ENCODE data around the gene SLC16A12.
"Not testable (repeated sequence)": the region's sequence is repeated elsewhere in the genome, so short reads cannot be mapped to it uniquely, and the experiment has no call there.

SLC16A12 gene

DNA sequence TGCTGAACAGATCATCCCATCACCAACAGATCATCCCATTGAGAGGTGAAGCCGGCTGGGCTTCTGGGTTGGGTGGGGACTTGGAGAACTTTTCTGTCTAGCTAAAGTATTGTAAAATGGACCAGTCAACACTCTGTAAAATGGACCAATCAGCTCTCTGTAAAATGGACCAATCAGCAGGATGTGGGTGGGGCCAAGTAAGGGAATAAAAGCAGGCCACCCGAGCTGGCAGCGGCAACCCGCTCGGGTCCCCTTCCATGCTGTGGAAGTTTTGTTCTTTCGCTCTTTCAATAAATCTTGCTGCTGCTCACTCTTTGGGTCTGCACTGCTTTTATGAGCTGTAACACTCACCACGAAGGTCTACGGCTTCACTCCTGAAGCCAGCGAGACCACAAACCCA, 129.2 kb downstream of the SLC16A12 start:
- not testable (repeated sequence) for H3K36me3 ChIP-seq; H3K4me3 ChIP-seq (ENCODE audit: low read depth in 1 of 2, low read length in 1 of 2); H3K4me1 ChIP-seq (ENCODE audit: control insufficient read depth in 1 of 2, insufficient read depth in 1 of 2, low read depth in 1 of 2, low read length in 1 of 2); H3K27me3 ChIP-seq; H3K9me3 ChIP-seq; H3K27ac ChIP-seq

DNA sequence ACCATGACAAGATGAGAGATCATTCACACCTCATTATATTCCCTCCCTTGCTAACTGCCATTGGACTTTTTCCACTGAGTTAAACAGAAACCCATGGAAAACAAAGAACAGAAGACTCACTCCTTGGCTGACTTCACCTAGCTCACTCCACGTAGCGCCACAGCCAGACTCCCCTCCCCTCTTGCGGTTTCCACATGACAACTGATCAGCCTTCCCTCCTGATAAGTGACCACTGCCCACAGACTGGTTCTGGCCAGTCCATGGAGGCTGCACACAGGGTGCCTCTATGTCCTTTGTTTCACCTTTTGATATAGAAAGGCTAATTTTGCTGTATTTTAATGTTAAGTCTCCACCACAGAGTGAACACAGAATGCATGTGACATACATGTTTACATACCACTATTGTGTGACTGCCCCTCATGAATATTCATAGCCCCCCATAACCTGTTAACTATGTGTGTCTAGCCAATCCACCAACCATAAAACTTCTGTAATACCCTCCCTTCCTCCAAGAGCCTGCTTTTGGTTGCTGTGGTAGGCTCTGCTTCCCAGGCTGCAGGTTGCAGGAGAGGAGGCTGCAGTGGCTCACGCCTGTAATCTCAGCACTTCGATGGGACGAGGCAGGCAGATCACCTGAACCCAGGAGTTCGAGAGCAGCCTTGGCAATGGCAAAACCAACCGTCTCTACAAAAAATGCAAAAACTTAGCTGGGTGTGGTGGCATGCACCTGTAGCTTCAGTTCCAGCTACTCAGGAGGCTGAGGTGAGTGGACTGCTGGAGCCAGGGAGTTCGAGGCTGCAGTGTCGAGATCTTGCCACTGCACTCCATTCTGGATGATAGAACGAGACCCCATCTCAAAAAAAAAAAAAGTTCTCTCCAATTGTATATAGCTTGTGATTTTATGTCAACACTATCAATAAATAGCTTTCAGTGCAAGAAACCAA, 131.0 kb downstream of the SLC16A12 start:
- H3K4me3 ChIP-seq (ENCODE audit: low read depth in 1 of 2, low read length in 1 of 2) = no peak overlapping the region
- TF ChIP-seq, protein P1, sequence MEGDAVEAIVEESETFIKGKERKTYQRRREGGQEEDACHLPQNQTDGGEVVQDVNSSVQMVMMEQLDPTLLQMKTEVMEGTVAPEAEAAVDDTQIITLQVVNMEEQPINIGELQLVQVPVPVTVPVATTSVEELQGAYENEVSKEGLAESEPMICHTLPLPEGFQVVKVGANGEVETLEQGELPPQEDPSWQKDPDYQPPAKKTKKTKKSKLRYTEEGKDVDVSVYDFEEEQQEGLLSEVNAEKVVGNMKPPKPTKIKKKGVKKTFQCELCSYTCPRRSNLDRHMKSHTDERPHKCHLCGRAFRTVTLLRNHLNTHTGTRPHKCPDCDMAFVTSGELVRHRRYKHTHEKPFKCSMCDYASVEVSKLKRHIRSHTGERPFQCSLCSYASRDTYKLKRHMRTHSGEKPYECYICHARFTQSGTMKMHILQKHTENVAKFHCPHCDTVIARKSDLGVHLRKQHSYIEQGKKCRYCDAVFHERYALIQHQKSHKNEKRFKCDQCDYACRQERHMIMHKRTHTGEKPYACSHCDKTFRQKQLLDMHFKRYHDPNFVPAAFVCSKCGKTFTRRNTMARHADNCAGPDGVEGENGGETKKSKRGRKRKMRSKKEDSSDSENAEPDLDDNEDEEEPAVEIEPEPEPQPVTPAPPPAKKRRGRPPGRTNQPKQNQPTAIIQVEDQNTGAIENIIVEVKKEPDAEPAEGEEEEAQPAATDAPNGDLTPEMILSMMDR (IDR thresholded peaks at IDR 0.05) = no peak
- H3K36me3 ChIP-seq = peaks cover 6% of the 10 kb centered on the region
- no peaks in the 10 kb centered on the region for H3K27me3 ChIP-seq
- H3K9me3 ChIP-seq = no peaks in the 10 kb centered on the region
- H3K27ac ChIP-seq = no peak overlapping the region
- H3K4me1 ChIP-seq (ENCODE audit: control insufficient read depth in 1 of 2, insufficient read depth in 1 of 2, low read depth in 1 of 2, low read length in 1 of 2) = no peaks in the 10 kb centered on the region

DNA sequence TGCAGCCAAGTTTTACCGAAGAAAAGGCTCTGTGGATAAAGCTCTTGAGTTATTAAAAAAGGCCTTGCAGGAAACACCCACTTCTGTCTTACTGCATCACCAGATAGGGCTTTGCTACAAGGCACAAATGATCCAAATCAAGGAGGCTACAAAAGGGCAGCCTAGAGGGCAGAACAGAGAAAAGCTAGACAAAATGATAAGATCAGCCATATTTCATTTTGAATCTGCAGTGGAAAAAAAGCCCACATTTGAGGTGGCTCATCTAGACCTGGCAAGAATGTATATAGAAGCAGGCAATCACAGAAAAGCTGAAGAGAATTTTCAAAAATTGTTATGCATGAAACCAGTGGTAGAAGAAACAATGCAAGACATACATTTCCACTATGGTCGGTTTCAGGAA, 132.4 kb downstream of the SLC16A12 start:
- peaks cover 6% of the 10 kb centered on the region for H3K36me3 ChIP-seq
- H3K27ac ChIP-seq = no peak overlapping the region
- no peaks in the 10 kb centered on the region for H3K9me3 ChIP-seq
- no peaks in the 10 kb centered on the region for H3K27me3 ChIP-seq
- TF ChIP-seq, protein P1 (IDR thresholded peaks at IDR 0.05) = no peak
- H3K4me1 ChIP-seq (ENCODE audit: control insufficient read depth in 1 of 2, insufficient read depth in 1 of 2, low read depth in 1 of 2, low read length in 1 of 2) = no peaks in the 10 kb centered on the region
- H3K4me3 ChIP-seq (ENCODE audit: low read depth in 1 of 2, low read length in 1 of 2) = no peak overlapping the region

DNA sequence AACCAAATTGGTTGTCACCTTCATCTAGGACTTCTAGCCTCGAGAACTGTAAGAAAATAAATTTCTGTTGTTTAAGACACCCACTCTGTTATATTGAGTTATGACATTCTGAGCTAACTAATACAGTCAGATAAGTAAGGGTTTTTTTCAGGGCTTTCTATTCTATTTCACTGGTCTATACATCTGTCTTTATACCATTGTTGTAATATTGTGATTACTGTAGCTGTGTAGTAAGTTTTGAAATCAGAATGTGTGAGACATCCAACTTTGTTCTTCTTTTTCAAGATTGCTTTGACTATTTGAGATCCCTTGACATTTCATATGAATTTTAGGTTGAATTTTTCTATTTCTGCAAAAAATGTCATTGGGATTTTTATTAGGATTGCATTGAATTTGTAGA, 135.4 kb downstream of the SLC16A12 start:
- H3K4me1 ChIP-seq (ENCODE audit: control insufficient read depth in 1 of 2, insufficient read depth in 1 of 2, low read depth in 1 of 2, low read length in 1 of 2) = no peaks in the 10 kb centered on the region
- no peak overlapping the region for H3K4me3 ChIP-seq (ENCODE audit: low read depth in 1 of 2, low read length in 1 of 2)
- H3K27me3 ChIP-seq = no peaks in the 10 kb centered on the region
- TF ChIP-seq, protein P1 (IDR thresholded peaks at IDR 0.05) = no peak
- no peak overlapping the region for H3K27ac ChIP-seq
- peaks cover 6% of the 10 kb centered on the region for H3K36me3 ChIP-seq
- H3K9me3 ChIP-seq = no peaks in the 10 kb centered on the region

DNA sequence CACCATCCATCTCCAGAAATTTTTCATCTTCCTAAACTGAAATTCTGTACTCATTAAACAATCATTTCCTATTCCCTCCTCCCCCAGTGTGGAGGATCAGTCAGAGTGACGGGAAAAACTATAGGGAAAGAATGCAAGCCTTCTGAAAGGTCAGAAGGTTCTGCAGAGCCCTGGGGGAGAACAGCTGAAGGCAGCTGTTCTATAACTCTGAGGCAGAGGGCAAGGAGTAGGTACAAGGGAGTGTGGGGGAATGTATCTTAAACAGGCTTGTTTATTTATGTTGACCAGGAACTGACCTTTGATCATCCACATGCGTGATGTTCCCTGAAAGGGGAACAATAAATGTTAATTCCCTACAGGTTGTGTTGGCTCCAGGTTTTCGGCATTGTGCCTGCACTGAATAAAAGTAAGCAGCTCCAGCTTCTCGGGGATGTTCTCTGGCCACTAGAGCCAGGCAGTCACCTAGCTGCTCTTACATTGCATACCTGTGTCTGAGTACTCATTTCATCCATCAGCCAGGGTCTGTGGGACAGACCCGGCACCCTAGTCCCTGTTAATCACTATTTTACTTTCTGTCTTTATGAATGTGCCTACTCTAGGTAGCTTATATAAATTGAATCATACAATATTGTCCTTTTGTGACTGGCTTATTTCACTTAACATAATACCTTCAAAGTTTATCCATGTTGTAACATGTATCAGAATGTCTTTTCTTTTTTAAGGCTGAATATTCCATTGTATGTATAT, 137.2 kb downstream of the SLC16A12 start:
- Histone ChIP-seq H3K4me3 (ENCODE audit: low read depth in 1 of 2, low read length in 1 of 2) (no peak overlapping the region), H3K27ac (no peak overlapping the region), H3K9me3 (no peaks in the 10 kb centered on the region), H3K36me3 (peaks cover 6% of the 10 kb centered on the region), H3K4me1 (ENCODE audit: control insufficient read depth in 1 of 2, insufficient read depth in 1 of 2, low read depth in 1 of 2, low read length in 1 of 2) (peaks cover 8 to 10% of the 10 kb centered on the region in 2 experiments), H3K27me3 (no peaks in the 10 kb centered on the region)
- TF ChIP-seq, protein P1 (IDR thresholded peaks at IDR 0.05) = no peak

DNA sequence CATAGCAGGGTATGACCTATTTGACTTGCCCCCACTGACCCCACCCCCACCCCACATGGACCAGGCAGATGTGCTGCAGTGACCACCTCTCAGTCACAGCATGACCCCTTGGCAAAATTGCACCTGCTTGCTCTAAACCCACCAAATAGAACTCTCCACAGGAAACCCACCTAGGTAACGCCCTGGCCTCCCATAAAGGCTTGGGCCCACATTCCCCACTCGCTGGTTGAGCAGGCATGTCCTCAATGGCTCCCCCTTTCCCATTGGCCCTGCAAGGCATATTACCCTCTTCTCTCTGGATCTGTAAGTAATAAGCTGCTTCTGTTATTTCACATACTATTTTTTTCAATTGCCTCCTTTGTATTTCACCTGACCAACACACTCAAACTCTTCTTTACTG, 140.3 kb downstream of the SLC16A12 start:
- Histone ChIP-seq H3K27me3 (no peaks in the 10 kb centered on the region), H3K9me3 (no peaks in the 10 kb centered on the region), H3K4me1 (ENCODE audit: control insufficient read depth in 1 of 2, insufficient read depth in 1 of 2, low read depth in 1 of 2, low read length in 1 of 2) (peaks cover 22 to 28% of the 10 kb centered on the region in 2 experiments), H3K36me3 (no peaks in the 10 kb centered on the region), H3K4me3 (ENCODE audit: low read depth in 1 of 2, low read length in 1 of 2) (no peak overlapping the region), H3K27ac (no peak overlapping the region)
- TF ChIP-seq, protein P1 (IDR thresholded peaks at IDR 0.05) = no peak
